Activated T-helper 17 cell treated with anti-CD3 and anti-CD28 coated beads, Interleukin-2, amount 50 U/mL, for 72 hours (primary cell): ENCODE measurements around the gene PACRG. TPM values are rescaled to one million over a fixed set of nuclear protein-coding genes. Genes with fewer than 3 reads are reported as not detected.

Source experiments
- ATAC-seq: fragments of 150-1000 bp; cut with Tn5 transposase; replicated peaks from 2 replicates; pipeline ENCODE4 v1.10.0; 2021; ENCODE audit warnings: mild to moderate bottlenecking, moderate library complexity
- H3K27ac Mint-ChIP-seq: one replicate; pipeline ENCODE4 v1.8.0; 2022; ENCODE audit warnings: mixed read lengths
- H3K27me3 Mint-ChIP-seq: one replicate; pipeline ENCODE4 v1.8.0; 2022; ENCODE audit warnings: mixed read lengths
- H3K36me3 Mint-ChIP-seq: one replicate; pipeline ENCODE4 v1.8.0; 2022; ENCODE audit warnings: low read depth, mild to moderate bottlenecking, mixed read lengths
- H3K4me1 Mint-ChIP-seq: one replicate; pipeline ENCODE4 v1.8.0; 2022; ENCODE audit warnings: mixed read lengths
- H3K4me3 Mint-ChIP-seq: one replicate; pipeline ENCODE4 v1.8.0; 2022; ENCODE audit warnings: mild to moderate bottlenecking, mixed read lengths
- H3K9me3 Mint-ChIP-seq: one replicate; pipeline ENCODE4 v1.8.0; 2022; ENCODE audit warnings: mixed read lengths
- total RNA-seq, 2 donors: library from RNA; stranded (reverse); gene quantifications; one replicate each; pipeline ENCODE4 v1.2.3, GENCODE V29; 2022

The PACRG gene
- total RNA-seq, 2 donors from 2014 or later: not detected

DNA sequence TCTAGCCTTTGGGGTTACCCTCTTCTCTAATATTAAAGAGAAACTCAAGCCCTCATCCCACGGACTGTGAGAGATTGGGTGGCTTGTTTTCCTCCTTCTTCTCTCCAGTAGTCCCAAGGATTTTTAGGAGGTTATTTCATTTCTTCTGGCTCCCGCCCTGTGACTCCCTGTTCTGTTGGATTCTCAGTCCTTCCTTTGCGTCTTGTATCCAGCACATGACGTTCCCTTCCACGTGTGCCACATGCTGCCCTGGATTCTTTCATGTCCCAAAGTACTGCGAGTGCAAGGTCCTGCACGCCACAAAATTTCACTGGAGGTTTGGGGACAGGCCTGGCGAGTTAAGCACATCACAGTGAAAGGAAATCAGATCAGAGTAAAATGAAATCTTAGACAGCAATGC, 213.4 kb downstream of the PACRG start:
- no peaks in the 10 kb centered on the region for H3K27me3 Mint-ChIP-seq
- ATAC-seq: no peak
- H3K36me3 Mint-ChIP-seq: no peaks in the 10 kb centered on the region
- H3K4me3 Mint-ChIP-seq: no peak overlapping the region
- peaks cover 13% of the 10 kb centered on the region for H3K9me3 Mint-ChIP-seq
- no peak overlapping the region for H3K27ac Mint-ChIP-seq
- H3K4me1 Mint-ChIP-seq: no peaks in the 10 kb centered on the region

DNA sequence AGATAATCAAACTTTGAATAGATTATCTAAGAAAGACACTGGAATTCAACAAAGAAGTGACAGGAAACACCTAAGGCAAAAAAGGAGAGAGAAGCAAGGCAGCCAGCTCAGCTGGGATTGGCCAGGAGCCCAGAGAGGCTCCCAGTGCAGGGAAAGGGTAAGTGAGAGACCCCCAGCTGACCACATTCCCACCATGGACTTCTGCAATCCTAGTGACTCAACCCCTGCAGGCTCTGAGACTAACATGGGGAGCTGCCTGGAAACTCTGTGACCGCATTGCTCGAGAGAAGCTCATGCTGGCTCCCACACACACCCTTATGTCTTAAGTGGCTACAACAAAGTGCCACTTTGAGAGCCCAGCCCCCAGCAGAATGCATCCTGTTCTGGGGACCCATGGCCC, 215.1 kb downstream of the PACRG start:
- no peaks in the 10 kb centered on the region for H3K27me3 Mint-ChIP-seq
- ATAC-seq: no peak
- H3K9me3 Mint-ChIP-seq: peaks cover 21% of the 10 kb centered on the region
- H3K36me3 Mint-ChIP-seq: no peaks in the 10 kb centered on the region
- H3K27ac Mint-ChIP-seq: no peak overlapping the region
- H3K4me3 Mint-ChIP-seq: no peak overlapping the region
- H3K4me1 Mint-ChIP-seq: no peaks in the 10 kb centered on the region

DNA sequence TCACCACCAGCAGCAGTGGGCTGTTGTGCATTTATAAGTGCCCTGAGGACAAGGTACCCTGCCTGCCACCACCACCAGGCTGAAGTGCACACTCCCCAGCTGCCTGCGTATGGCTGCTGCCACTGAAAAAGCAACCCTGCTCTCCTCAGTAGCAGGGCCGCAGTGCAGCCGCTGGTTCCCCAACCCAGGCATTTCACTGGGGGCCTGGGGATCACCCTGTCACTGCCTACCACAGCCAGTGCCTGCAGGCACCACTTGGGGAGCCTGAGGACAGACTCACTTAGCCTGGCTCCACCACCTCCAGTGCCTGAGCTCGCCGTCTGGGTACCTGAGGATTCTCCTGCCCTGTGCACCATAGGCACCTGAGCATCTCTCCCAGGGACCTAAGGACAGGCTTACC, 215.6 kb downstream of the PACRG start:
- no peaks in the 10 kb centered on the region for H3K36me3 Mint-ChIP-seq
- no peak overlapping the region for H3K27ac Mint-ChIP-seq
- no peaks in the 10 kb centered on the region for H3K27me3 Mint-ChIP-seq
- H3K9me3 Mint-ChIP-seq: peaks cover 21% of the 10 kb centered on the region
- H3K4me3 Mint-ChIP-seq: no peak overlapping the region
- H3K4me1 Mint-ChIP-seq: no peaks in the 10 kb centered on the region
- no peak for ATAC-seq

DNA sequence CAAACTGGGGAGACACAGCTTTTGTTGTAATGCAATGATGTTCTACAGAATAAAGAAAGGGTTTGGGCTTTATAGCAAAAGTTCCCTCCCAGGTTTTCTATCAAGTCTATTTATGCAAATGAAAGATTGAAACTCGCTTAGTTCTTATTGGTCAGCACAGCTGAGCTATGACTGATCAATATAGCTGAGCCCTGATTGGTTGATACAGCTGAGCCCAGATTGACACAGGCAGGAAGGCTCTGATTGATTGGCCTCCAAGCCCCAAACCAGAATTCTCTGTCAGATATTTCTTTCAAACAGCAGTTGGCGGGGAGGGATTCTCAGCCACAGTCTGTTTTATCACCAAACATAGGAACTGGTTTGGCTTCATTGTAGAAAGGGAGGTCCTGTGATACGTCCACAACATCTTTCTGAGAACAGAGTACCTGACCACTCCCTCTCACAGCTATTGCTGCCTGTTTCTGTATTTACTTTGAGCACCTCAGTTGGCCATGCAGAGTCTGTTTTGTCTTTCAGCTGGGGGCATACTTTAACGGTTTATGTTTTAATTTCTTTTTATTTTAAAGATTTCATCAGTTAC, 223.5 kb downstream of the PACRG start:
- no peaks in the 10 kb centered on the region for H3K4me1 Mint-ChIP-seq
- H3K27me3 Mint-ChIP-seq: peaks cover 3% of the 10 kb centered on the region
- ATAC-seq: no peak
- no peak overlapping the region for H3K27ac Mint-ChIP-seq
- H3K36me3 Mint-ChIP-seq: no peaks in the 10 kb centered on the region
- peaks cover 11% of the 10 kb centered on the region for H3K9me3 Mint-ChIP-seq
- H3K4me3 Mint-ChIP-seq: no peak overlapping the region

DNA sequence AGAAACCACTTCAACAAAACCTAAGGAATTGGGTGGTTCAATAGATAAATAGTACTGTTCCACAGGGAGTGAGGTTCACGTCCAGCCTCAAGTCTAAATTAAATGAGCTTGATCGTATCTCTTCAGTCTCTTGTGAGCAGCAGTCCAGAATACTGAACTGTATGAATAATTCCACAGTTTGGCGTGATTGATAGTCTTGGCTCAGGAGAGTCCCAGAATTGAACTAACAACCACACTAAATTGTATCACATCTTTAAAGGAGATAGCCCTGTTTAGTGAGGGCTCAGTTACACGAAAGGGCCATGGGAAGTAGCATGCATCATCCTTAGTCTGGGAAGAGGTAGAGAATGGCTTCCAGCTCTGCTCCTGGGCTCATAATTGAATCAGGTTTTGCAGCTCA, 224.6 kb downstream of the PACRG start:
- Mint-ChIP-seq H3K27me3 (peaks cover 3% of the 10 kb centered on the region), H3K36me3 (no peaks in the 10 kb centered on the region), H3K4me1 (no peaks in the 10 kb centered on the region), H3K27ac (no peak overlapping the region), H3K9me3 (peaks cover 4% of the 10 kb centered on the region), H3K4me3 (no peak overlapping the region)
- no peak for ATAC-seq

DNA sequence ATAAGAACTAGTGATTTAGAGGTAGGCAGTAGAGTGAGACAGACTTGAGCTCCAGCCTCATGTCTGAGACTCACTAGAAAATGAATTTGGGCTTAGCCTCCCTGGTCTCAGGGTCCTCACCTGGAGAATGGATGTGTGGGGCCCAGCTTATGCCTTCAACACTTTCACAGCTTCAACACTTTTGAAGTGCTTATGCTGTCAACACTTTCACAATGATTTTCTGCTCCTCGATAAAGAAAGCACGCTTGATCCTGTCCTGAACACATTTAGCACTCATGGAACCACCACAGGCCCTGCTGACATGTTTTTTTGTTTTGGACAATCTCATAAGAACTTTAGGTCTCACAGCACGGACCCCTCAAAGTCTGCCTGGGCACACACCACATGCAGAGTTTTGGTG, 229.3 kb downstream of the PACRG start:
- no peaks in the 10 kb centered on the region for H3K4me1 Mint-ChIP-seq
- H3K27ac Mint-ChIP-seq: no peak overlapping the region
- no peak for ATAC-seq
- H3K27me3 Mint-ChIP-seq: peaks cover 3% of the 10 kb centered on the region
- no peaks in the 10 kb centered on the region for H3K36me3 Mint-ChIP-seq
- peaks cover 15% of the 10 kb centered on the region for H3K9me3 Mint-ChIP-seq
- H3K4me3 Mint-ChIP-seq: no peak overlapping the region

DNA sequence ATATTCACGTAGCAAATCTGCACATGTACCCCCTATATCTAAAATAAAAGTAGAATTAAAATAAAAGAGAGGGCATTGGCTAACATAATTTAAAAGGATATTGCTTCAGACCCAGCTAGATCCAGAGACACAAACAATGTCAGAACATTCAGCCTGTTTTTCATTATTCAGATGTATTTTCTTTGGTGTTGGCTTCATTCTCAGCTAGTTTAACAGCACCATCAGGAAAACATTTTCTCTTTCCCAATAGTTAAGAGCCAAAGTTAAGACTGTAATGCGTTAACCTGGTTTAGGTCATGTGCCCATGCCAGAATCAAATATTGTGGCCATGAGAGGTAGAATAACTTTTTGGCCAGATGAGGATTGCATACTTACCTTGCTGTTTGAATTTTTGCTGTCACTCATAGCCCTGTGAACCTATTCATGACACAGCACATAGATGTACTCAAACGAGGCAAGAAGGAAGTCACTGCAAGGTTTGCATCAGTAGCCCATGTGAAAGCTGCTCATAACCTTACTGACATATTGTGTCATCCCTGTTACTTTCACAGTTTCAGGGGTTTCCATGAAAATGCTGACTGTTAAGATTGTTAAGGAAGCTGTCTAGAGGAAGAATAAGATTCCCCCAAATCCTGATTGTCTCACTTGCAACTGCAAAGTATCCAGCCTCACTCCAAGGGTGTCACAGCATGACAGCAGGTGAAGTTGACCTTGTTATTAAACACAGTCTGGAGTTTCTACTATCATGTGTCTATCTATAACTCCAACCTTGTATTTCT, 233.1 kb downstream of the PACRG start:
- Mint-ChIP-seq H3K27me3 (no peaks in the 10 kb centered on the region), H3K9me3 (peaks cover 10% of the 10 kb centered on the region), H3K27ac (no peak overlapping the region), H3K4me1 (no peaks in the 10 kb centered on the region), H3K36me3 (no peaks in the 10 kb centered on the region), H3K4me3 (no peak overlapping the region)
- ATAC-seq: no peak

DNA sequence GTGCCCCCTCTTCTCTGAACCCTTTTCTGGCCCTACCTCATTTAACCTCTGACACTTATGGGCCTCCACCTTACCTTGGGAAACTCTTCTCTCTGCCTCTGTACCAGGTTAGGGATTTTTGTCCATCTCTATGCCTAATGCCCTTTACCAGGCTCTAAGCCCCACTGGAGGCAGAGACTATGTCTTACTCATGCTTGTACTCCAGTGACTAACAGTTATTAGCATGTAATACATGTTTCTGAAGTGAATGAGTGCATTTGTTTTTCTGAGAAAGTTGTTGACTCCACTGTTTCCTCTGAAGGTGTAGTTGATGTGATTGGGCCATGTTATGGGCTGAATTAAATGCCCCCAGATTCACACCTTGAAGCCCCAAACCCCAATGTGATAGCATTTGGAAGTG, 234.3 kb downstream of the PACRG start:
- no peaks in the 10 kb centered on the region for H3K36me3 Mint-ChIP-seq
- ATAC-seq: no peak
- H3K4me3 Mint-ChIP-seq: no peak overlapping the region
- no peak overlapping the region for H3K27ac Mint-ChIP-seq
- no peaks in the 10 kb centered on the region for H3K27me3 Mint-ChIP-seq
- peaks cover 10% of the 10 kb centered on the region for H3K9me3 Mint-ChIP-seq
- H3K4me1 Mint-ChIP-seq: no peaks in the 10 kb centered on the region

DNA sequence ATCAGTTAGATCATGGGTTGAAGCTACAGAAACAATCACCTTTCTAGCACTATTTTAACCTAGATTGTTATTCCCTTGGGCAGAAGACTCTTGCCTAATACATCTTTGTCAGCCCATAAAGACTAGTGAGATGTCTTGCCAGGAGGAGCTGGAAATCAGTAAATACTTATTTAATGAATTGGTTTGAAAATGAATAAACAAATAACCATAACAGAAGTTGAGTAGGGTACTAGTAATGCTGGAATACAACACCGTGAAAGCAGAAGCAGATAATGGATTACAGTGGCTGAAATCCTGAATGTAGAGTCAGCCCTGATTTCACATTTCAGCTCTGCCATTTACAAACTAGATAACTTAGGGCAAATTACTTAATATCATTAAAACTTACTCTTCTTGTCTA, 236.1 kb downstream of the PACRG start:
- no peaks in the 10 kb centered on the region for H3K4me1 Mint-ChIP-seq
- peaks cover 14% of the 10 kb centered on the region for H3K9me3 Mint-ChIP-seq
- no peaks in the 10 kb centered on the region for H3K36me3 Mint-ChIP-seq
- no peak for ATAC-seq
- H3K27me3 Mint-ChIP-seq: no peaks in the 10 kb centered on the region
- H3K4me3 Mint-ChIP-seq: no peak overlapping the region
- no peak overlapping the region for H3K27ac Mint-ChIP-seq

DNA sequence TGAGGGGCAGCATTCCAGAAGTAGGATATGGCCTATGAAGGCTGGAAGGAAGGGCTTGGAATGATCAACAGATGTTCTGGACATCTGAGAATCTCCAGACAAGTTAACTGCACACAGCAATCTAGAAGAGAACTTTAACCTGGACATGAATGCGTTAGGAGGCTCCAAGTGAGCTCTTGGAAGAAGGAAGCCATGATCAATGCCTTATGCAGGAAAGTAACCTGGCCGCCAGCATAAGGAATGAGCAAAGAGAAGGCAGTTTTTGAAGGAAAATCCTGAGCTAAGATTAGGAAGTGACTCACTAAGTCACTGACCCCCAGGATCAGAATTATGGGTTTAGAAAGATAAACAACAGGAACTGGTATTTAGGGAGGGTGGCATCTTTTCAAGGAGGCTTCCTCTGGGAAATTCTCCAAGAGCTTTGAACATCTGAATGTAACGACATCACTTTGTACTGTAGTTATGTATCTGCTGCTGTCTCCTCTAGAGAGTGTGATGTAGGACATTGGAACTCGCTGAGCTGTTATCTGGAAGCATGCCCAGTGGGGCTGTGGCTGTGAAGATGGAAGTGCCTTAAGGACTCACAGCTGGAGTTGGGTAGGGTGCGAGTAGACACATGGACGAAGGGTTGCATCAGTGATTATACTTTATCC, 236.8 kb downstream of the PACRG start:
- Mint-ChIP-seq H3K4me1 (no peaks in the 10 kb centered on the region), H3K9me3 (peaks cover 13% of the 10 kb centered on the region), H3K27ac (no peak overlapping the region), H3K4me3 (no peak overlapping the region), H3K27me3 (no peaks in the 10 kb centered on the region), H3K36me3 (no peaks in the 10 kb centered on the region)
- ATAC-seq: no peak

DNA sequence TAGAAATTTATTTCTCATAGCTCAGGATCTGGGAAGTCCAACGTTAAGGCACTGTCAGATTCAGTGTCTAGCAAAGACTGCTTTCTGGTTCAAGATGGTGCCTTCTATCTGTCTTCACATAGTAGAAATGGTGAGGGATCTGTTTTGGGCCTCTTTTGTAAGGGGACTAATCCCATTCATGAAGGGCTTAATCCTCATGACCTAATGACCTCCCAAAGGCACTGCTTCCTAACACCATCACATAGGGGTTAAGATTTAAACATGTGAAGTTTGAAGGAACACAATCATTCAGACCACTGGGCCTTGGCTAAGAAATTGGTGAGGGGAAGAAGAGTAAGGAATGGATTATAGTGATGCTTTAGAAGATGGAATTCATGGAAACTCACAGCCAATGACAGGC, 237.6 kb downstream of the PACRG start:
- Mint-ChIP-seq H3K27me3 (no peaks in the 10 kb centered on the region), H3K36me3 (no peaks in the 10 kb centered on the region), H3K4me3 (no peak overlapping the region), H3K4me1 (no peaks in the 10 kb centered on the region), H3K9me3 (peaks cover 11% of the 10 kb centered on the region), H3K27ac (no peak overlapping the region)
- ATAC-seq: no peak

DNA sequence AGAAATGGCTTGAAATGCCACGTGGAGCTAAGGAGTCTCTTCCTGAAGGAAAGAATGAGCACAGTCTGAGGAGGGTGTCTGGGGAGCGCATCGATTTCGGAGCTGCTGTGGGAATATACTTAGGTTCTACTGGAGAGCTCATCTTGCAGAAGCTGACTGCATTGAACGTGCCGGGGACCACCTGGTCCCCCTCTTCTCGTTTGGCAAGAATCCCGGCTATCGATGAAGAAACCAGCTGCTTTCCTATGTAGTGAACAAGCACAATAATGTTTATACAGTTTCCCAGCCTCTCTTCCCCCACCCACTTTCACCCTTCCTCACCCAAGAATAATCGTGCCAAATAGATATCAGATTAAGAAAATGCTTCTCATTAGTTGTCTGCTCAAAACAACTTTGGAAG, 242.5 kb downstream of the PACRG start:
- ATAC-seq: no peak
- Mint-ChIP-seq H3K27ac (no peak overlapping the region), H3K9me3 (peaks cover 14% of the 10 kb centered on the region), H3K27me3 (no peaks in the 10 kb centered on the region), H3K36me3 (no peaks in the 10 kb centered on the region), H3K4me1 (no peaks in the 10 kb centered on the region), H3K4me3 (no peak overlapping the region)

DNA sequence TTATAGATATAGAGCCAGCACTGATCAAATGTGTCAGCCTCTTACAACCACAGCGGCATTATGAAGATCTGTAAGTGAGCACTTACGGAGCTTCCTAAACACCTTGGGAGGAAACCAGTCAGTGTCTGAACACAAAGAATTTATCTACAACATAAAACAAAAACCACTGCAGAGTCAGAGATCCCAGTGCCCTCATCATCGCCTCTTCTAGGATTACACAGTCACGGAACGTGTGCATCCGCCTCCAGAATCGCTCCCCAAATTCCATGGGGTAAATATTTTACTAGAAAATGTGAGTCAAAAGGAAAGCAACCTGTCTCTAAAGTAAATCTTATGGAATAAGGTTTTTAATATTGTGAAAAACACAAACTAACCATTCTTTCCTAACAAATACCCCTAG, 243.6 kb downstream of the PACRG start:
- no peak for ATAC-seq
- Mint-ChIP-seq H3K27me3 (no peaks in the 10 kb centered on the region), H3K36me3 (no peaks in the 10 kb centered on the region), H3K4me1 (no peaks in the 10 kb centered on the region), H3K27ac (no peak overlapping the region), H3K9me3 (peaks cover 14% of the 10 kb centered on the region), H3K4me3 (no peak overlapping the region)

DNA sequence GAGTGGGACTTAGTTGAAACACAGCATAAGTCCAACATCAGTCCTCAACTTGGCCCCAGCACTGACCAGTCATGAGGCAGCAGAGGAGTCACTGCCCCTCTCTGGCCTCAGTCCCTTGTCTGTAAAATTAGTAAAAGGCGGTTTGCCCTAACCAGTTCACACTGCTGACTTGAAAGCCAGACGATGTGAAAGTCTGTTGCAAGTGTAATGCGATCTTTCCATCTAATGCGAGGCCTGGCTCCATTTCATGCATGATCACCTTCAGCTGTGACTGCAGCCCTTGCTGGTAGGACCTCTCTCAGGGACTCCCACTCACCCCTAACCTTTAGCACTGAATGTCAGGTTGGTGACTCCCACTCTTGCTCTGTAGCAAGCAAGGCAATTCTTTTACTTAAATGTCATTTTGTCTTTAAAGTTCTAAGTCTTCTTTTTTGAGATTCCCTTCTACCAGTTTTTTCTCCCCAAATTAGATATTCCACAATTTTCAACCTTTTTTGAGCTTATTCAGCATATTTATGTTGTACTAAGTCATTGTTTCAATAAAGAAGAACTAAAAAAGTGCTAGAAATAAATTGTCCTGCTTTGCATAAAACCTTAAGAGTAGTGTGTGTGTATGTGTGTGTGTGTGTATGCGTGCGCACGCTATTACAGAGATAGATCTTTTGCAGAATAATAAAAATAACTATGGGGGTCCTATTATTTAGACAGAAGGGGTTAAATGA, 245.5 kb downstream of the PACRG start:
- no peak for ATAC-seq
- H3K9me3 Mint-ChIP-seq: peaks cover 10% of the 10 kb centered on the region
- no peak overlapping the region for H3K4me3 Mint-ChIP-seq
- H3K27me3 Mint-ChIP-seq: no peaks in the 10 kb centered on the region
- no peak overlapping the region for H3K27ac Mint-ChIP-seq
- no peaks in the 10 kb centered on the region for H3K4me1 Mint-ChIP-seq
- H3K36me3 Mint-ChIP-seq: no peaks in the 10 kb centered on the region

DNA sequence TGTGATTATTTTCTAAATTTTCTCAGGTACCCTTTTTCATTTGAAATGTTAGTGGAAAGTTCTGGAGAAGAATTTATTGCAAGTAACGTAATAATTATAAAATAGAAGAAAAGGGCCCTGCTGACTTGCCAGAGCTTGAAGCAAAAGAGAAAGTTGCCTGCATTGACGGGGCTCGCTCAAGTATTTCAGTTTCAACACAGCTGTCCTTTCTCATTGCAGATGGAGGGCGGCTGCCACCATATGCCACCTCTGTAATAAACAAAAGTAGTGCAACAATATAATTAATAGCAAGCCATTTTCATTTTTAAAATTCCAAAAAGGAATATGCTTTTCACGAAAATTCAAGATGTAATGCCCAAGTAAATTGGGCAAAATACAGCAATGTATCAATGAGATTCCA, 246.2 kb downstream of the PACRG start:
- Mint-ChIP-seq H3K4me3 (no peak overlapping the region), H3K27ac (no peak overlapping the region), H3K9me3 (peaks cover 10% of the 10 kb centered on the region), H3K36me3 (no peaks in the 10 kb centered on the region), H3K27me3 (no peaks in the 10 kb centered on the region), H3K4me1 (no peaks in the 10 kb centered on the region)
- no peak for ATAC-seq
